NB4 (cell line): ENCODE results near the gene FTO.
"Not testable (repeated sequence)": the region's sequence is repeated elsewhere in the genome, so short reads cannot be mapped to it uniquely, and the experiment has no call there.

ENCODE experiments used
- DNase-seq: peaks from one replicate; pipeline ENCODE4 v3.0.0; 2010; ENCODE audit warnings: low read depth
- H3K4me3 ChIP-seq: one replicate; pipeline ENCODE4 v1.5.1; 2011; ENCODE audit warnings: mild to moderate bottlenecking, low read depth, low read length, moderate library complexity
- CTCF ChIP-seq: IDR thresholded peaks from one replicate; pipeline ENCODE4 v1.5.1; 2012; ENCODE audit warnings: low read depth, low read length
- MAX ChIP-seq: IDR thresholded peaks from 2 replicates; pipeline ENCODE4 v1.6.1; 2011; ENCODE audit warnings: low read depth, low read length
- MYC ChIP-seq: IDR thresholded peaks from 2 replicates; pipeline ENCODE4 v1.6.1; 2011; ENCODE audit warnings: low read depth, low read length
- POLR2A ChIP-seq: IDR thresholded peaks from 2 replicates; pipeline ENCODE4 v1.6.1; 2011; ENCODE audit warnings: mild to moderate bottlenecking; ENCODE audit not compliant: insufficient read length; ENCODE audit errors: extremely low read depth

The FTO gene

GRCh38 chr16:54180421-54181359, 476.7 kb downstream of the FTO start:
- no peak for TF ChIP-seq MYC
- no peak for TF ChIP-seq MAX
- TF ChIP-seq POLR2A = no peak
- no peak for TF ChIP-seq CTCF
- H3K4me3 ChIP-seq = no peak overlapping the region
- no peak for DNase-seq

- not testable (repeated sequence) for DNase-seq, H3K4me3 ChIP-seq
Observed at GRCh38 chr16:54181683-54182329, 477.9 kb downstream of the FTO start.

- DNase-seq = no peak
- no peak overlapping the region for H3K4me3 ChIP-seq
- TF ChIP-seq CTCF = no peak
- TF ChIP-seq POLR2A = no peak
- no peak for TF ChIP-seq MAX
- TF ChIP-seq MYC = no peak
Observed at GRCh38 chr16:54185045-54185444, 481.1 kb downstream of the FTO start.

- DNase-seq = no peak
- H3K4me3 ChIP-seq = no peak overlapping the region
- TF ChIP-seq MYC (no peak), POLR2A (no peak), CTCF (no peak), MAX (no peak)
Observed at GRCh38 chr16:54191163-54191562, 487.2 kb downstream of the FTO start.

GRCh38 chr16:54191592-54191991, 487.6 kb downstream of the FTO start:
- H3K4me3 ChIP-seq = no peak overlapping the region
- TF ChIP-seq CTCF (no peak), MYC (no peak), MAX (no peak), POLR2A (no peak)
- DNase-seq = no peak

- DNase-seq = no peak
- TF ChIP-seq MAX = no peak
- H3K4me3 ChIP-seq = peak overlapping the region; percentile 5
Observed at GRCh38 chr16:54193013-54193664, 489.2 kb downstream of the FTO start.
